HCT116 (cell line): ENCODE measurements around the gene CDH23. TPM values are rescaled to one million over a fixed set of nuclear protein-coding genes. Genes with fewer than 3 reads are reported as not detected.

Experiments
- ATAC-seq: fragments of 200-7000 bp; cut with Tn5 transposase; 2 replicates; pipeline ENCODE4 v1.9.1; 2020; ENCODE audit warnings: mild to moderate bottlenecking, moderate library complexity
- BruUV-seq: library from RNA; stranded (reverse); fragments of 400-500 nt; replicated peaks from 2 replicates; lab custom pipeline; 2021; lab: Mats Ljungman, UMichigan
- CTCF ChIA-PET: fragments of 300-600 bp; sonication (Branson Sonifier 250); formaldehyde crosslinking; loops from one replicate; lab custom pipeline; 2021; ENCODE audit warnings: antibody characterized with exemption; lab: Charles Lee
- POLR2A ChIA-PET: fragments of 300-600, 350-600 bp; sonication (Branson Sonifier 250); formaldehyde crosslinking; loops from one replicate; lab custom pipeline; 2021; ENCODE audit warnings: antibody characterized with exemption; lab: Charles Lee
- RAD21 ChIA-PET, 2 experiments: fragments of 300-600 bp; sonication (Branson Sonifier 250); formaldehyde crosslinking; loops; one replicate each; lab custom pipeline; 2023; ENCODE audit warnings: low total read pairs in 2 of 2; ENCODE audit not compliant: uncharacterized antibody in 2 of 2, unreplicated experiment in 2 of 2, low non-redundant PET in 1 of 2; lab: Charles Lee
- DNase-seq: peaks from one replicate; pipeline ENCODE4 v3.0.0-alpha.2; 2010; ENCODE audit warnings: low read depth, low spot score
- H2AFZ ChIP-seq: fragments of 200-600 bp; shearing (Covaris generic), sonication (generic); 2 replicates; pipeline ENCODE4 v1.6.1; 2017; ENCODE audit warnings: low read depth, mixed run types, mixed read lengths, antibody characterized with exemption, low read length; ENCODE audit not compliant: poor library complexity, severe bottlenecking
- H3K27ac ChIP-seq: 2 replicates; pipeline ENCODE4 v1.5.1; 2012; ENCODE audit warnings: low read depth, low read length
- H3K27me3 ChIP-seq: fragments of 200-600 bp; sonication (generic); 2 replicates; pipeline ENCODE4 v1.6.1; 2016; ENCODE audit warnings: mixed run types, low read length, mixed read lengths; ENCODE audit not compliant: insufficient read depth
- H3K36me3 ChIP-seq, 2 experiments: fragments of 200-500 bp in 1 of 2; fragments of 200-600 bp in 1 of 2; sonication (Bioruptor generic) in 1 of 2; sonication (generic) in 1 of 2; 2 replicates each; pipeline versions ENCODE4 v1.5.1 to v1.6.1; 2014 to 2016; ENCODE audit warnings: low read length in 2 of 2, inconsistent platforms in 1 of 2, mixed read lengths in 1 of 2, mixed run types in 1 of 2; ENCODE audit not compliant: insufficient read depth in 2 of 2, control insufficient read depth in 1 of 2
- H3K4me1 ChIP-seq, 2 experiments: fragments of 200-600 bp in 1 of 2; sonication (generic) in 1 of 2; 2 replicates each; pipeline versions ENCODE4 v1.5.1 to v1.6.1; 2012 to 2017; ENCODE audit warnings: low read length in 2 of 2, inconsistent platforms in 1 of 2, mild to moderate bottlenecking in 1 of 2, mixed read lengths in 1 of 2, mixed run types in 1 of 2, moderate library complexity in 1 of 2; ENCODE audit not compliant: insufficient read depth in 2 of 2, control insufficient read depth in 1 of 2
- H3K4me2 ChIP-seq: fragments of 200-600 bp; sonication (generic); 2 replicates; pipeline ENCODE4 v1.6.1; 2017; ENCODE audit warnings: mixed run types, low read length, mixed read lengths
- H3K4me3 ChIP-seq, 2 experiments: fragments of 200-600 bp in 1 of 2; sonication (generic) in 1 of 2; replicated peaks in 1 of 2; 2 replicates each; pipeline ENCODE4 v1.5.1; 2011 to 2016; ENCODE audit warnings: low read length in 2 of 2, control low read depth in 1 of 2, low read depth in 1 of 2, mild to moderate bottlenecking in 1 of 2, mixed read lengths in 1 of 2, mixed run types in 1 of 2
- H3K79me2 ChIP-seq: fragments of 200-600 bp; sonication (generic); 2 replicates; pipeline ENCODE4 v1.6.1; 2017; ENCODE audit warnings: mild to moderate bottlenecking, mixed run types, low read length, moderate library complexity, mixed read lengths; ENCODE audit not compliant: insufficient read depth
- H3K9ac ChIP-seq: fragments of 200-600 bp; sonication (generic); 2 replicates; pipeline ENCODE4 v1.6.1; 2016; ENCODE audit warnings: low read length, mixed read lengths
- H3K9me2 ChIP-seq: fragments of 200-600 bp; sonication (generic), shearing (Covaris generic); 2 replicates; pipeline ENCODE4 v1.6.1; 2017; ENCODE audit warnings: mixed run types, mild to moderate bottlenecking, moderate library complexity; ENCODE audit not compliant: insufficient read depth
- H3K9me3 ChIP-seq, 2 experiments: fragments of 200-500 bp in 1 of 2; fragments of 200-600 bp in 1 of 2; sonication (Bioruptor generic) in 1 of 2; sonication (generic) in 1 of 2; 2 replicates each; pipeline ENCODE4 v1.6.1; 2014 to 2017; ENCODE audit warnings: low read length in 2 of 2, mixed read lengths in 2 of 2, inconsistent platforms in 1 of 2, low read depth in 1 of 2, mild to moderate bottlenecking in 1 of 2, mixed run types in 1 of 2, moderate library complexity in 1 of 2; ENCODE audit not compliant: control insufficient read depth in 1 of 2, insufficient read depth in 1 of 2
- H4K20me1 ChIP-seq: fragments of 200-600 bp; sonication (generic), shearing (Covaris generic); 2 replicates; pipeline ENCODE4 v1.6.1; 2017; ENCODE audit warnings: mixed run types, mild to moderate bottlenecking, moderate library complexity; ENCODE audit not compliant: insufficient read depth
- CEBPB ChIP-seq: IDR thresholded peaks from 2 replicates; pipeline ENCODE4 v1.6.1; 2012; ENCODE audit warnings: low read depth
- EZH2 ChIP-seq: fragments of 200-600 bp; sonication (generic); IDR thresholded peaks from 2 replicates; pipeline ENCODE4 v1.6.1; 2017; ENCODE audit warnings: antibody characterized with exemption, mixed run types
- EZH2phosphoT487 ChIP-seq: fragments of 200-600 bp; IDR thresholded peaks from 2 replicates; pipeline ENCODE4 v1.6.1; 2018; ENCODE audit warnings: antibody characterized with exemption, borderline replicate concordance
- JUND ChIP-seq: IDR thresholded peaks from 2 replicates; pipeline ENCODE4 v1.6.1; 2012
- POLR2A ChIP-seq: IDR thresholded peaks from 2 replicates; pipeline ENCODE4 v1.7.0; 2011; ENCODE audit warnings: borderline replicate concordance; ENCODE audit not compliant: insufficient read depth, insufficient read length; ENCODE audit errors: extremely low read depth
- POLR2AphosphoS5 ChIP-seq: IDR thresholded peaks from 2 replicates; pipeline ENCODE4 v1.6.1; 2011; ENCODE audit warnings: mild to moderate bottlenecking, low read depth, low read length, moderate library complexity
- SP1 ChIP-seq: IDR thresholded peaks from 2 replicates; pipeline ENCODE4 v1.6.1; 2012; ENCODE audit warnings: low read depth
- SRF ChIP-seq: IDR thresholded peaks from 2 replicates; pipeline ENCODE4 v1.6.1; 2012; ENCODE audit warnings: low read depth
- TCF7L2 ChIP-seq: IDR thresholded peaks from 2 replicates; pipeline ENCODE4 v1.7.0; 2011; ENCODE audit warnings: borderline replicate concordance, inconsistent platforms; ENCODE audit not compliant: insufficient read depth, insufficient read length; ENCODE audit errors: extremely low read depth
- YY1 ChIP-seq: IDR thresholded peaks from 2 replicates; pipeline ENCODE4 v1.6.1; 2011; ENCODE audit warnings: low read length, low read depth, moderate library complexity, mild to moderate bottlenecking; ENCODE audit not compliant: insufficient replicate concordance; ENCODE audit errors: extremely low read depth
- ZFX ChIP-seq: fragments of 450-650 bp; IDR thresholded peaks from 2 replicates; pipeline ENCODE4 v1.6.1; 2017
- intact Hi-C: fragments of 100-400 bp; cut with micrococcal nuclease; formaldehyde crosslinking; loops from 2 replicates; pipeline ENCODE4 v1.10.0; 2022
- total RNA-seq: library from RNA; stranded (reverse); gene quantifications from one replicate; pipeline ENCODE4 v1.2.1, GENCODE V29; 2021; ENCODE audit not compliant: unreplicated experiment
- TF ChIP-seq, protein P1 (sequence below): IDR thresholded peaks from 2 replicates; pipeline ENCODE4 v1.6.1; 2012; ENCODE audit warnings: low read depth

CDH23 gene
- total RNA-seq, 1 experiment from 2014 or later, result not detected

DNA sequence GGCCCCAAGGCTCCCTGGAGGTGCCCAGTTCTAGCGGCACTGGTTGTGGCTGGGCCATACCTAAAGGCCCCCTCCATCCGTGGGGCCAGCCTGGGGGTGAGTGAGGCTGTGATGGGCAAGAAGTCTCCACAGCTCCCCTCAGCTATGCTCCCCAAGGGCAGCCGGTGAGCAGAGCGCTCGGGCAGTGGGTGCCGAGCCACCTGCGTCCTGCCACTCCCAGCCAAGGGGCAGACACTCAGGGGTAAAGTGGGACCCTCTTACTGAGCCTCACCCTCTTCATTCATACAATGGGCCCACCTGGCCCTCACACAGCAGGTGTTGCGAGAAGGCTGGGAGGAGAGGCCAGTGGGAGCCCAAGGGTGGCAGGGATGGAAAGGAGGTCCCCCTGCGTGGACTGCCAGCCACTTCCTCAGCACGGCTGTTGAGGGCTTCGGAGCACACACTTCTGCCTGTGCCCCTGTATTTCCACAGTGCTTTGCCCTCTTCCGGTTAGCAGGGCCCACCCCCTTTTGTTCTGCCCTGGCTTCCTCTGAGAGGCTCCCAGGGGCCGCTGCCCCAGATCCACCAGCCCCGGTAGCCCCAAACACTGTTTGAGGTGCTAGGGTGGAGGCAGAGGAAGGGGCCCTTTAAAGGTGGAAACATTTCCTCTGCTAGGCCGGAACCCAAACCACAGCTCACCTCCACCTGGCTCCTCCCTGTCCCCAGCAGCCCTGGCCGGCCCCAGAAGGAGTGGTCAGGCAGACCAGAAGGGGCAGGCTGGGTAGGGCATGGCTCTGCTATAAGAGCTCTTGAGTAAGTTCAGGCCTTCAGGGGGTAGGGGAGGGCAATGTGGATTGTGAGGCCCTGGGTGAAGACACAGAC lies 339.2 kb downstream of the CDH23 start:
- ChIA-PET POLR2A (no interaction called here), RAD21 (no interaction called here), CTCF (no interaction called here)
- no peaks in the 10 kb centered on the region for H3K36me3 ChIP-seq
- H3K27me3 ChIP-seq, result no peaks in the 10 kb centered on the region
- no peak overlapping the region for H2AFZ ChIP-seq
- peak overlapping the region; percentile 25; the same call in 1 of the 2 replicates for H3K27ac ChIP-seq
- peak overlapping the region; percentile 5; the same call in 1 of the 2 replicates for H3K9ac ChIP-seq
- intact Hi-C loops, result no loop called here
- no TSS peak for BruUV-seq
- H3K79me2 ChIP-seq, result no peaks in the 10 kb centered on the region
- H3K9me2 ChIP-seq, result no peaks in the 10 kb centered on the region
- H3K4me3 ChIP-seq, result no peak overlapping the region
- ATAC-seq, result peak; percentile 81
- TF ChIP-seq SRF, result no peak
- no peak for TF ChIP-seq CEBPB
- no peak for TF ChIP-seq POLR2AphosphoS5
- TF ChIP-seq POLR2A, result no peak
- TF ChIP-seq JUND, result no peak
- no peak for TF ChIP-seq SP1
- no peak for TF ChIP-seq TCF7L2
- TF ChIP-seq, protein P1, sequence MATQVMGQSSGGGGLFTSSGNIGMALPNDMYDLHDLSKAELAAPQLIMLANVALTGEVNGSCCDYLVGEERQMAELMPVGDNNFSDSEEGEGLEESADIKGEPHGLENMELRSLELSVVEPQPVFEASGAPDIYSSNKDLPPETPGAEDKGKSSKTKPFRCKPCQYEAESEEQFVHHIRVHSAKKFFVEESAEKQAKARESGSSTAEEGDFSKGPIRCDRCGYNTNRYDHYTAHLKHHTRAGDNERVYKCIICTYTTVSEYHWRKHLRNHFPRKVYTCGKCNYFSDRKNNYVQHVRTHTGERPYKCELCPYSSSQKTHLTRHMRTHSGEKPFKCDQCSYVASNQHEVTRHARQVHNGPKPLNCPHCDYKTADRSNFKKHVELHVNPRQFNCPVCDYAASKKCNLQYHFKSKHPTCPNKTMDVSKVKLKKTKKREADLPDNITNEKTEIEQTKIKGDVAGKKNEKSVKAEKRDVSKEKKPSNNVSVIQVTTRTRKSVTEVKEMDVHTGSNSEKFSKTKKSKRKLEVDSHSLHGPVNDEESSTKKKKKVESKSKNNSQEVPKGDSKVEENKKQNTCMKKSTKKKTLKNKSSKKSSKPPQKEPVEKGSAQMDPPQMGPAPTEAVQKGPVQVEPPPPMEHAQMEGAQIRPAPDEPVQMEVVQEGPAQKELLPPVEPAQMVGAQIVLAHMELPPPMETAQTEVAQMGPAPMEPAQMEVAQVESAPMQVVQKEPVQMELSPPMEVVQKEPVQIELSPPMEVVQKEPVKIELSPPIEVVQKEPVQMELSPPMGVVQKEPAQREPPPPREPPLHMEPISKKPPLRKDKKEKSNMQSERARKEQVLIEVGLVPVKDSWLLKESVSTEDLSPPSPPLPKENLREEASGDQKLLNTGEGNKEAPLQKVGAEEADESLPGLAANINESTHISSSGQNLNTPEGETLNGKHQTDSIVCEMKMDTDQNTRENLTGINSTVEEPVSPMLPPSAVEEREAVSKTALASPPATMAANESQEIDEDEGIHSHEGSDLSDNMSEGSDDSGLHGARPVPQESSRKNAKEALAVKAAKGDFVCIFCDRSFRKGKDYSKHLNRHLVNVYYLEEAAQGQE, result no peak
- no peak for TF ChIP-seq EZH2
- TF ChIP-seq EZH2phosphoT487, result no peak
- no peak for TF ChIP-seq YY1
- no peak for TF ChIP-seq ZFX
- H3K4me1 ChIP-seq, result peaks cover 12 to 19% of the 10 kb centered on the region in 2 experiments; a peak in 3 of 4 replicates
- no peak for DNase-seq
- no peaks in the 10 kb centered on the region for H3K9me3 ChIP-seq
- no peaks in the 10 kb centered on the region for H4K20me1 ChIP-seq
- H3K4me2 ChIP-seq, result peak overlapping the region; percentile 59
